H9 (cell line): ENCODE results near the gene KRTAP16-1. TPM values are rescaled to one million over a fixed set of nuclear protein-coding genes. Genes with fewer than 3 reads are reported as not detected.

ENCODE experiments used
- DNase-seq: peaks from one replicate; pipeline ENCODE4 v3.0.0-alpha.2; 2017
- H2AFZ ChIP-seq: one replicate; pipeline ENCODE4 v1.6.1; 2013; ENCODE audit warnings: mild to moderate bottlenecking, low read length, control low read depth, moderate library complexity
- H2AK5ac ChIP-seq: 2 replicates; pipeline ENCODE4 v1.6.1; 2013; ENCODE audit warnings: low read length, control low read depth, mixed read lengths; ENCODE audit not compliant: insufficient read length
- H2BK120ac ChIP-seq: one replicate; pipeline ENCODE4 v1.6.1; 2013; ENCODE audit warnings: low read depth, mild to moderate bottlenecking, low read length, control low read depth, inconsistent platforms; ENCODE audit not compliant: poor library complexity, severe bottlenecking
- H2BK12ac ChIP-seq: 2 replicates; pipeline ENCODE4 v1.6.1; 2013; ENCODE audit warnings: low read length, control low read depth, mixed read lengths, low read depth; ENCODE audit not compliant: insufficient read length
- H2BK15ac ChIP-seq: 2 replicates; pipeline ENCODE4 v1.6.1; 2013; ENCODE audit warnings: low read depth, low read length, control low read depth
- H2BK20ac ChIP-seq: one replicate; pipeline ENCODE4 v1.6.1; 2013; ENCODE audit warnings: low read depth, mild to moderate bottlenecking, low read length, control low read depth, inconsistent platforms; ENCODE audit not compliant: poor library complexity, severe bottlenecking
- H2BK5ac ChIP-seq: 2 replicates; pipeline ENCODE4 v1.6.1; 2013; ENCODE audit warnings: low read length, control low read depth, mixed read lengths; ENCODE audit not compliant: insufficient read length
- H3K14ac ChIP-seq: 2 replicates; pipeline ENCODE4 v1.6.1; 2013; ENCODE audit warnings: low read length, control low read depth; ENCODE audit not compliant: insufficient read depth
- H3K18ac ChIP-seq: 2 replicates; pipeline ENCODE4 v1.6.1; 2013; ENCODE audit warnings: low read depth, mild to moderate bottlenecking, mixed read lengths, low read length, control low read depth; ENCODE audit not compliant: insufficient read length
- H3K23ac ChIP-seq: 2 replicates; pipeline ENCODE4 v1.6.1; 2013; ENCODE audit warnings: low read length, control low read depth, mixed read lengths, low read depth; ENCODE audit not compliant: insufficient read length
- H3K23me2 ChIP-seq: 2 replicates; pipeline ENCODE4 v1.6.1; 2013; ENCODE audit warnings: low read depth, mild to moderate bottlenecking, mixed read lengths, low read length, control low read depth; ENCODE audit not compliant: insufficient read length, poor library complexity, severe bottlenecking
- H3K27ac ChIP-seq: 2 replicates; pipeline ENCODE4 v1.5.1; 2013; ENCODE audit warnings: low read length, control low read depth, mixed read lengths, low read depth; ENCODE audit not compliant: insufficient read length
- H3K27me3 ChIP-seq: 2 replicates; pipeline ENCODE4 v1.6.1; 2013; ENCODE audit warnings: low read length, control low read depth, inconsistent platforms; ENCODE audit not compliant: insufficient read depth
- H3K4ac ChIP-seq: 2 replicates; pipeline ENCODE4 v1.6.1; 2013; ENCODE audit warnings: low read depth, mild to moderate bottlenecking, control low read depth, inconsistent platforms, low read length, moderate library complexity
- H3K4me1 ChIP-seq: 2 replicates; pipeline ENCODE4 v1.6.1; 2013; ENCODE audit warnings: low read length, control low read depth, inconsistent platforms; ENCODE audit not compliant: insufficient read depth
- H3K4me2 ChIP-seq: 2 replicates; pipeline ENCODE4 v1.6.1; 2013; ENCODE audit warnings: low read length, control low read depth, mixed read lengths; ENCODE audit not compliant: insufficient read length, insufficient read depth
- H3K56ac ChIP-seq: 2 replicates; pipeline ENCODE4 v1.6.1; 2013; ENCODE audit warnings: low read depth, mild to moderate bottlenecking, mixed read lengths, low read length, control low read depth; ENCODE audit not compliant: insufficient read length
- H3K79me1 ChIP-seq: 2 replicates; pipeline ENCODE4 v1.6.1; 2013; ENCODE audit warnings: low read depth, mild to moderate bottlenecking, moderate library complexity, low read length, control low read depth, inconsistent platforms; ENCODE audit not compliant: insufficient read depth, poor library complexity, severe bottlenecking
- H3K79me2 ChIP-seq: 2 replicates; pipeline ENCODE4 v1.6.1; 2013; ENCODE audit warnings: low read length, control low read depth, inconsistent platforms; ENCODE audit not compliant: insufficient read depth
- H3K9ac ChIP-seq: 2 replicates; pipeline ENCODE4 v1.6.1; 2013; ENCODE audit warnings: low read length, control low read depth, mixed read lengths; ENCODE audit not compliant: insufficient read length; ENCODE audit errors: extremely low read depth
- H3K9me3 ChIP-seq: one replicate; pipeline ENCODE4 v1.6.1; 2013; ENCODE audit warnings: low read depth, low read length, inconsistent platforms; ENCODE audit not compliant: control insufficient read depth
- H3T11ph ChIP-seq: one replicate; pipeline ENCODE4 v1.6.1; 2013; ENCODE audit warnings: mild to moderate bottlenecking, low read length, control low read depth, inconsistent platforms
- H4K20me1 ChIP-seq: one replicate; pipeline ENCODE4 v1.6.1; 2013; ENCODE audit not compliant: control insufficient read depth, insufficient read length, insufficient read depth
- H4K5ac ChIP-seq: 2 replicates; pipeline ENCODE4 v1.6.1; 2013; ENCODE audit warnings: low read depth, mild to moderate bottlenecking, mixed read lengths, low read length, control low read depth; ENCODE audit not compliant: insufficient read length
- H4K8ac ChIP-seq: replicated peaks from 2 replicates; pipeline ENCODE4 v1.6.1; 2013; ENCODE audit warnings: low read length, control low read depth, mixed read lengths, low read depth; ENCODE audit not compliant: insufficient read length
- H4K91ac ChIP-seq: 2 replicates; pipeline ENCODE4 v1.6.1; 2013; ENCODE audit warnings: low read depth, mild to moderate bottlenecking, moderate library complexity, mixed read lengths, low read length, control low read depth; ENCODE audit not compliant: insufficient read length
- H3K27ac Mint-ChIP-seq, 3 experiments: 2 replicates in 2 of 3; 3 replicates in 1 of 3; pipeline ENCODE4 v1.8.0; 2020 to 2021; ENCODE audit warnings: mixed read lengths in 3 of 3, mild to moderate bottlenecking in 1 of 3, moderate library complexity in 1 of 3
- H3K27me3 Mint-ChIP-seq: 2 replicates; pipeline ENCODE4 v1.8.0; 2021; ENCODE audit warnings: low read depth, mild to moderate bottlenecking, moderate library complexity, mixed read lengths
- H3K36me3 Mint-ChIP-seq, 3 experiments: 2 replicates in 2 of 3; 3 replicates in 1 of 3; pipeline ENCODE4 v1.8.0; 2020 to 2021; ENCODE audit warnings: low read depth in 3 of 3, mixed read lengths in 3 of 3; ENCODE audit not compliant: insufficient read depth in 1 of 3
- H3K4me1 Mint-ChIP-seq, 2 experiments: 2 replicates each; pipeline ENCODE4 v1.8.0; 2020; ENCODE audit warnings: mixed read lengths in 2 of 2
- H3K4me3 Mint-ChIP-seq, 2 experiments: 2 replicates in 1 of 2; 3 replicates in 1 of 2; pipeline ENCODE4 v1.8.0; 2020 to 2021; ENCODE audit warnings: mild to moderate bottlenecking in 2 of 2, mixed read lengths in 2 of 2, moderate library complexity in 1 of 2
- H3K9me3 Mint-ChIP-seq, 2 experiments: 2 replicates in 1 of 2; 3 replicates in 1 of 2; pipeline ENCODE4 v1.8.0; 2020; ENCODE audit warnings: mild to moderate bottlenecking in 2 of 2, mixed read lengths in 2 of 2, moderate library complexity in 1 of 2
- CTCF ChIP-seq: fragments of 200-600 bp; sonication (generic); conservative IDR thresholded peaks from 3 replicates; pipeline ENCODE4 v1.8.0; 2021; ENCODE audit warnings: antibody characterized with exemption, mild to moderate bottlenecking
- WGBS: extraction: QIAGEN DNeasy Blood & Tissue Kit; methylation state at CpG from one replicate; pipeline ENCODE4 v1.1.7; 2013; ENCODE audit warnings: missing lambda C conversion rate, low lambda C conversion rate, mixed read lengths; ENCODE audit not compliant: insufficient read length; ENCODE audit errors: extremely low coverage; 5-methylcytosine and 5-hydroxymethylcytosine counted together
- total RNA-seq: library from RNA; stranded (reverse); gene quantifications from 2 replicates; pipeline ENCODE4 v1.2.1, GENCODE V29; 2021

KRTAP16-1 gene
- total RNA-seq, 1 experiment from 2014 or later, result not detected

- H2BK12ac ChIP-seq, result no peak overlapping the region
- no peak overlapping the region; the same call in 1 of the 2 replicates for H3K14ac ChIP-seq
- no peak for DNase-seq
- H3K4ac ChIP-seq, result no peak overlapping the region
- H3K9me3 ChIP-seq, result no peaks in the 10 kb centered on the region
- no peak overlapping the region for H2AK5ac ChIP-seq
- no peaks in the 10 kb centered on the region for H3K79me1 ChIP-seq
- H3K23ac ChIP-seq, result no peak overlapping the region
- no peak overlapping the region for H3T11ph ChIP-seq
- H3K27ac ChIP-seq, result no peak overlapping the region
- WGBS, result no CpG with 5 or more reads among the region's 4 CpGs
- no peak overlapping the region for H3K18ac ChIP-seq
- Mint-ChIP-seq H3K27ac (no peak overlapping the region), H3K27me3 (peaks cover 7% of the 10 kb centered on the region), H3K4me1 (peaks cover 0 to 7% of the 10 kb centered on the region in 2 experiments; a peak in 1 of 4 replicates), H3K9me3 (peaks cover 0 to 2% of the 10 kb centered on the region in 2 experiments; a peak in 1 of 5 replicates), H3K4me3 (no peak overlapping the region), H3K36me3 (no peaks in the 10 kb centered on the region)
- no peak overlapping the region for H2BK20ac ChIP-seq
- H3K56ac ChIP-seq, result no peak overlapping the region
- H2BK5ac ChIP-seq, result no peak overlapping the region
- no peaks in the 10 kb centered on the region for H4K20me1 ChIP-seq
- H3K4me2 ChIP-seq, result no peak overlapping the region
- H4K91ac ChIP-seq, result no peak overlapping the region
- no peak overlapping the region for H3K9ac ChIP-seq
- H4K5ac ChIP-seq, result no peak overlapping the region
- no peak overlapping the region for H4K8ac ChIP-seq
- no peak for TF ChIP-seq CTCF
- no peak overlapping the region for H2BK120ac ChIP-seq
- H3K27me3 ChIP-seq, result no peaks in the 10 kb centered on the region
- H3K79me2 ChIP-seq, result no peaks in the 10 kb centered on the region
- no peaks in the 10 kb centered on the region for H3K4me1 ChIP-seq
- H3K23me2 ChIP-seq, result no peaks in the 10 kb centered on the region
- H2BK15ac ChIP-seq, result no peak overlapping the region
- H2AFZ ChIP-seq, result no peak overlapping the region
Measured at GRCh38 chr17:41302981-41303380, 6.1 kb downstream of the KRTAP16-1 start.
